Endothelial cell of umbilical vein (primary cell): ENCODE data around the gene MINDY4B. TPM values are rescaled to one million over a fixed set of nuclear protein-coding genes. Genes with fewer than 3 reads are reported as not detected.

Source experiments
- BruUV-seq: library from RNA; stranded (reverse); fragments of 400-500 nt; replicated peaks from 2 replicates; lab custom pipeline; 2021; lab: Mats Ljungman, UMichigan
- CTCF ChIA-PET: fragments of 300-600, 350-600 bp; sonication (Branson Sonifier 250); formaldehyde crosslinking; loops from one replicate; lab custom pipeline; 2021; ENCODE audit warnings: antibody characterized with exemption, inconsistent platforms; lab: Charles Lee
- POLR2A ChIA-PET: fragments of 300-600, 350-600 bp; sonication (Branson Sonifier 250); formaldehyde crosslinking; loops from one replicate; lab custom pipeline; 2021; ENCODE audit warnings: antibody characterized with exemption, inconsistent platforms; lab: Charles Lee
- DNase-seq: peaks from one replicate; pipeline ENCODE4 v3.0.0-alpha.2; 2011; ENCODE audit warnings: low read depth, low spot score
- FAIRE-seq: peaks from 2 replicates; lab custom pipeline; 2011; peaks lifted over from hg19 to GRCh38; lab: Jason Lieb, UNC
- H2AFZ ChIP-seq: 2 replicates; pipeline ENCODE4 v1.6.0; 2012; ENCODE audit warnings: low read depth, low read length, control low read depth, inconsistent platforms
- H3K27ac ChIP-seq: 2 replicates; pipeline ENCODE4 v1.5.1; 2011; ENCODE audit warnings: low read depth, mild to moderate bottlenecking, control low read depth, low read length, moderate library complexity; ENCODE audit not compliant: insufficient read depth
- H3K27me3 ChIP-seq, 2 experiments: 2 replicates each; pipeline versions ENCODE4 v1.6.0 to v1.6.1; 2011; ENCODE audit warnings: low read length in 2 of 2, mixed read lengths in 1 of 2; ENCODE audit not compliant: control insufficient read depth in 2 of 2, insufficient read depth in 2 of 2
- H3K36me3 ChIP-seq, 2 experiments: 2 replicates in 1 of 2; 3 replicates in 1 of 2; pipeline ENCODE4 v1.5.1; 2011; ENCODE audit warnings: low read length in 2 of 2, mild to moderate bottlenecking in 1 of 2, moderate library complexity in 1 of 2; ENCODE audit not compliant: control insufficient read depth in 2 of 2, insufficient read depth in 2 of 2; ENCODE audit errors: extremely low read depth in 1 of 2
- H3K4me1 ChIP-seq: 3 replicates; pipeline ENCODE4 v1.5.1; 2011; ENCODE audit warnings: mild to moderate bottlenecking, low read length; ENCODE audit not compliant: control insufficient read depth, insufficient read depth; ENCODE audit errors: extremely low read depth
- H3K4me2 ChIP-seq: 2 replicates; pipeline ENCODE4 v1.6.1; 2011; ENCODE audit warnings: low read length, control low read depth, mixed read lengths; ENCODE audit not compliant: insufficient read depth
- H3K4me3 ChIP-seq, 3 experiments: fragments of 200-600 bp in 1 of 3; sonication (generic), shearing (Covaris generic) in 1 of 3; replicated peaks in 1 of 3; 2 replicates each; pipeline ENCODE4 v1.5.1; 2011 to 2016; ENCODE audit warnings: control low read depth in 3 of 3, low read length in 3 of 3, mild to moderate bottlenecking in 2 of 3, inconsistent platforms in 1 of 3, low read depth in 1 of 3, moderate library complexity in 1 of 3; ENCODE audit not compliant: insufficient read depth in 1 of 3
- H3K79me2 ChIP-seq: 2 replicates; pipeline ENCODE4 v1.6.0; 2012; ENCODE audit warnings: low read length, inconsistent platforms; ENCODE audit not compliant: control insufficient read depth, insufficient read depth
- H3K9ac ChIP-seq: replicated peaks from 2 replicates; pipeline ENCODE3; 2011; ENCODE audit warnings: low read length, control low read depth; ENCODE audit not compliant: insufficient read depth; ENCODE audit errors: extremely low read depth
- H3K9me1 ChIP-seq: replicated peaks from 3 replicates; pipeline ENCODE4 v1.6.0; 2011; ENCODE audit warnings: mild to moderate bottlenecking, low read length; ENCODE audit not compliant: control insufficient read depth, insufficient read depth; ENCODE audit errors: extremely low read depth
- H3K9me3 ChIP-seq: replicated peaks from 2 replicates; pipeline ENCODE4 v1.5.1; 2012; ENCODE audit warnings: low read length, inconsistent platforms; ENCODE audit not compliant: control insufficient read depth, insufficient read depth
- H4K20me1 ChIP-seq: replicated peaks from 2 replicates; pipeline ENCODE3; 2011; ENCODE audit warnings: mild to moderate bottlenecking, low read length; ENCODE audit not compliant: control insufficient read depth, insufficient read depth; ENCODE audit errors: extremely low read depth
- EZH2 ChIP-seq: IDR thresholded peaks from 2 replicates; pipeline ENCODE4 v1.6.1; 2012; ENCODE audit warnings: borderline replicate concordance, low read depth, mild to moderate bottlenecking, moderate library complexity, low read length, inconsistent platforms; ENCODE audit not compliant: severe bottlenecking
- FOS ChIP-seq: IDR thresholded peaks from 2 replicates; pipeline ENCODE4 v1.6.1; 2011; ENCODE audit warnings: mild to moderate bottlenecking, low read length, moderate library complexity, borderline replicate concordance; ENCODE audit not compliant: insufficient read depth
- GATA2 ChIP-seq: IDR thresholded peaks from 2 replicates; pipeline ENCODE4 v1.7.0; 2011; ENCODE audit warnings: low read depth, mild to moderate bottlenecking, moderate library complexity, mixed read lengths, low read length; ENCODE audit not compliant: insufficient read length, insufficient read depth
- JUN ChIP-seq: IDR thresholded peaks from 2 replicates; pipeline ENCODE4 v1.6.1; 2011; ENCODE audit warnings: borderline replicate concordance, low read depth; ENCODE audit not compliant: insufficient read length, insufficient read depth
- MYC ChIP-seq: IDR thresholded peaks from one replicate; pipeline ENCODE4 v1.6.1; 2011; ENCODE audit warnings: mild to moderate bottlenecking, low read depth, low read length
- POLR2A ChIP-seq: IDR thresholded peaks from 2 replicates; pipeline ENCODE4 v1.6.1; 2012; ENCODE audit warnings: low read depth, mild to moderate bottlenecking, control low read depth, low read length
- POLR2AphosphoS5 ChIP-seq: IDR thresholded peaks from 2 replicates; pipeline ENCODE4 v1.6.1; 2012; ENCODE audit warnings: low read depth, mild to moderate bottlenecking, control low read depth, low read length, moderate library complexity; ENCODE audit not compliant: insufficient read depth
- dilution Hi-C: fragments of 300-500 bp; cut with MboI; formaldehyde crosslinking; loops from one replicate; pipeline ENCODE4 v1.15.0; 2019; ENCODE audit warnings: low sequenced_read_pairs; ENCODE audit not compliant: extremely low pct_ligation_motif_present
- intact Hi-C: fragments of 100-400 bp; cut with micrococcal nuclease; formaldehyde crosslinking; loops from one replicate; pipeline ENCODE4 v1.10.0; 2022
- polyA plus RNA-seq, 4 experiments: library from polyadenylated mRNA; depleted of rRNA in 3 of 4; stranded (reverse) in 3 of 4; unstranded in 1 of 4; fragments of >200 nt; gene quantifications; 2 replicates each; pipeline versions ENCODE4 v1.2.1 to v1.2.3, GENCODE V29; 2011 to 2012; ENCODE audit warnings: missing spikeins in 1 of 4
- total RNA-seq: library from RNA; stranded (reverse); gene quantifications from 2 replicates; pipeline ENCODE4 v1.2.3, GENCODE V29; 2021
- TF ChIP-seq, protein P1 (sequence below), 2 donors: IDR thresholded peaks; 1 replicate in 1 of 2; 2 replicates in 1 of 2; pipeline ENCODE4 v1.5.1; 2011; ENCODE audit warnings: low read length in 2 of 2, mild to moderate bottlenecking in 2 of 2, moderate library complexity in 2 of 2, control low read depth in 1 of 2, inconsistent platforms in 1 of 2, low read depth in 1 of 2; ENCODE audit not compliant: insufficient read depth in 1 of 2; ENCODE audit errors: extremely low read depth in 1 of 2
- TF ChIP-seq, protein P2 (sequence below): IDR thresholded peaks from 2 replicates; pipeline ENCODE4 v1.6.1; 2011; ENCODE audit not compliant: insufficient read depth, insufficient read length

Gene MINDY4B
- total and polyA plus RNA-seq, 2 donors (not counting 3 experiments of a cell fraction or from before 2014, with no cell fraction given) = not detected

DNA sequence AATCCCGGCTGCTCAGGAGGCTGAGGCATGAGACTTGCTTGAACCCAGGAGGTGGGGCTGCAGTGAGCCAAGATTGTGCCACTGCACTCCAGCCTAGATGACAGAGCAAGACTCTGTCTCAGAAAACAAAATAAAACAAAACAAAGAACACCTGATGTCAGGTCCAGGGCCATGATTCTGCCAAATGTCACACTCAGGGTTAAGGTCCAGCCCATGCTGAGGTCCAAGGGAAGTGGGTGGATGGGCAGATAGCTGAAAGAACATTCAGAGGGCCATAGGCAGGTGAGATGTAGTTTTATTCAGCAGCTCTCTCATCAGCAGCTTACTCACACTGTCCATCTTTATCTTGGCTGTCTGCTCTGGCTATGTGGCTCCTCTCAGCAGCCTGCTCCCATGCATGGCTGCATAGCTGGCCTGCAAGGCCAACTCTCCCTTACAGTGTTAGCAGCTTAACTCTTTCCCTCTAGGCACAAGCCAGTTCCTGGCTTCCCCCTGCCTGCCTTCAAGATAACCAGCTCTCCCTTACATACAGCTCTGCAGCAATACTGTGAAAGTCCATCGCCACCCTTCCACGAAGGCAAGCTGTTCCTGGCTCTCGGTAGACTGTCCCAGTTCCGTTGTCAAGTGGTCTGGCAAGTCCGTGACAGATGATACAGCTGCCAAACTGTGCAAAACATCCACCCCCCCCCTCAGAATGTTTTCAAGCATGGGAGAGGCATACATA lies 79.9 kb downstream of the MINDY4B start:
- no peaks in the 10 kb centered on the region for H3K36me3 ChIP-seq
- no peaks in the 10 kb centered on the region for H4K20me1 ChIP-seq
- FAIRE-seq (no peak), DNase-seq (no peak)
- H3K27me3 ChIP-seq = peaks cover 0 to 2% of the 10 kb centered on the region in 2 experiments
- no peak overlapping the region for H3K9ac ChIP-seq
- H3K4me3 ChIP-seq = no peak overlapping the region
- TF ChIP-seq MYC = no peak
- TF ChIP-seq EZH2 = no peak
- no peak for TF ChIP-seq POLR2A
- no peak for TF ChIP-seq POLR2AphosphoS5
- TF ChIP-seq FOS = no peak
- no peak for TF ChIP-seq GATA2
- TF ChIP-seq, protein P1, sequence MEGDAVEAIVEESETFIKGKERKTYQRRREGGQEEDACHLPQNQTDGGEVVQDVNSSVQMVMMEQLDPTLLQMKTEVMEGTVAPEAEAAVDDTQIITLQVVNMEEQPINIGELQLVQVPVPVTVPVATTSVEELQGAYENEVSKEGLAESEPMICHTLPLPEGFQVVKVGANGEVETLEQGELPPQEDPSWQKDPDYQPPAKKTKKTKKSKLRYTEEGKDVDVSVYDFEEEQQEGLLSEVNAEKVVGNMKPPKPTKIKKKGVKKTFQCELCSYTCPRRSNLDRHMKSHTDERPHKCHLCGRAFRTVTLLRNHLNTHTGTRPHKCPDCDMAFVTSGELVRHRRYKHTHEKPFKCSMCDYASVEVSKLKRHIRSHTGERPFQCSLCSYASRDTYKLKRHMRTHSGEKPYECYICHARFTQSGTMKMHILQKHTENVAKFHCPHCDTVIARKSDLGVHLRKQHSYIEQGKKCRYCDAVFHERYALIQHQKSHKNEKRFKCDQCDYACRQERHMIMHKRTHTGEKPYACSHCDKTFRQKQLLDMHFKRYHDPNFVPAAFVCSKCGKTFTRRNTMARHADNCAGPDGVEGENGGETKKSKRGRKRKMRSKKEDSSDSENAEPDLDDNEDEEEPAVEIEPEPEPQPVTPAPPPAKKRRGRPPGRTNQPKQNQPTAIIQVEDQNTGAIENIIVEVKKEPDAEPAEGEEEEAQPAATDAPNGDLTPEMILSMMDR (IDR thresholded peaks at IDR 0.05; ENCODE audit: extremely low read depth in 1 of 2, insufficient read depth in 1 of 2, low read depth in 1 of 2, low read length in 2 of 2) = no peak
- TF ChIP-seq, protein P2, sequence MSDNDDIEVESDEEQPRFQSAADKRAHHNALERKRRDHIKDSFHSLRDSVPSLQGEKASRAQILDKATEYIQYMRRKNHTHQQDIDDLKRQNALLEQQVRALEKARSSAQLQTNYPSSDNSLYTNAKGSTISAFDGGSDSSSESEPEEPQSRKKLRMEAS = no peak
- no peak for TF ChIP-seq JUN
- no peaks in the 10 kb centered on the region for H3K79me2 ChIP-seq
- intact Hi-C loops (no loop called here), dilution Hi-C loops (no loop called here)
- H3K9me3 ChIP-seq = no peaks in the 10 kb centered on the region
- no peak overlapping the region for H2AFZ ChIP-seq
- H3K9me1 ChIP-seq = no peaks in the 10 kb centered on the region
- H3K4me1 ChIP-seq = no peaks in the 10 kb centered on the region
- no peak overlapping the region for H3K4me2 ChIP-seq
- POLR2A ChIA-PET = interaction anchor here (0.6 kb wide), 1 partner anchor 114 kb away, joined by 3 read pairs; no protein-coding TSS in a partner anchor
- CTCF ChIA-PET = interaction anchor here (1.4 to 2.1 kb wide), 2 partner anchors 38 to 39 kb away, joined by 3 to 5 read pairs; no protein-coding TSS in a partner anchor
- no TSS peak for BruUV-seq
- H3K27ac ChIP-seq = no peak overlapping the region
